LNCaP clone FGC (cell line): Measurements from ENCODE around the gene WNT4.

Experiments used
- DNase-seq: peaks from one replicate; pipeline ENCODE4 v3.0.0-alpha.2; 2011; ENCODE audit warnings: low read depth
- H3K4me3 ChIP-seq: 2 replicates; pipeline ENCODE4 v1.5.1; 2011; ENCODE audit warnings: mild to moderate bottlenecking, low read depth, low read length, control low read depth
- CTCF ChIP-seq: IDR thresholded peaks from 2 replicates; pipeline ENCODE4 v1.5.1; 2012; ENCODE audit warnings: mild to moderate bottlenecking; ENCODE audit not compliant: control insufficient read depth, insufficient read depth; ENCODE audit errors: extremely low read depth

The WNT4 gene

GRCh38 chr1:22132517-22133235 lies 10.2 kb downstream of the WNT4 start:
- TF ChIP-seq CTCF = no peak
- DNase-seq = no peak
- H3K4me3 ChIP-seq = no peak overlapping the region

- peak; percentile 60 for TF ChIP-seq CTCF
- DNase-seq = no peak
- no peak overlapping the region for H3K4me3 ChIP-seq
Observed at GRCh38 chr1:22131875-22132486, 10.9 kb downstream of the WNT4 start.

GRCh38 chr1:22131062-22131461 lies 11.8 kb downstream of the WNT4 start:
- no peak for DNase-seq
- TF ChIP-seq CTCF = no peak
- H3K4me3 ChIP-seq = no peak overlapping the region

- no peak overlapping the region for H3K4me3 ChIP-seq
- DNase-seq = no peak
- no peak for TF ChIP-seq CTCF
Observed at GRCh38 chr1:22129501-22130117, 13.3 kb downstream of the WNT4 start.

- TF ChIP-seq CTCF = no peak
- no peak overlapping the region for H3K4me3 ChIP-seq
- DNase-seq = no peak
Observed at GRCh38 chr1:22128392-22128791, 14.5 kb downstream of the WNT4 start.

GRCh38 chr1:22127731-22128130 lies 15.2 kb downstream of the WNT4 start:
- DNase-seq = no peak
- H3K4me3 ChIP-seq = no peak overlapping the region
- no peak for TF ChIP-seq CTCF
